K562 (cell line): ENCODE measurements around the gene UBE2V1. TPM values are rescaled to one million over a fixed set of nuclear protein-coding genes. Genes with fewer than 3 reads are reported as not detected.

Source experiments
- ATF1 ChIP-seq, 2 experiments: fragments of 450-650 bp in 1 of 2; IDR thresholded peaks; 2 replicates each; pipeline ENCODE4 v1.6.1; 2016; ENCODE audit warnings: missing compliant biosample characterization in 1 of 2, missing genetic modification characterization in 1 of 2
- ATF6 ChIP-seq: sonication (generic); formaldehyde crosslinking; IDR thresholded peaks from 2 replicates; pipeline ENCODE4 v1.4.0; 2020; ENCODE audit warnings: mild to moderate bottlenecking, missing genetic modification reagents
- CC2D1A ChIP-seq: fragments of 450-650 bp; IDR thresholded peaks from 2 replicates; pipeline ENCODE4 v1.6.1; 2017; ENCODE audit warnings: mild to moderate bottlenecking
- CREB3 ChIP-seq: fragments of 450-650 bp; conservative IDR thresholded peaks from 2 replicates; pipeline ENCODE4 v1.6.1; 2016; ENCODE audit warnings: missing genetic modification characterization, low read depth, mild to moderate bottlenecking, missing compliant biosample characterization, moderate library complexity
- DMBX1 ChIP-seq: fragments of 250-450 bp; sonication (Bioruptor Pico); IDR thresholded peaks from 2 replicates; pipeline ENCODE4 v1.8.0; 2022; ENCODE audit warnings: inconsistent platforms, mild to moderate bottlenecking, moderate library complexity, borderline replicate concordance
- ESRRA ChIP-seq: fragments of 450-650 bp; IDR thresholded peaks from 2 replicates; pipeline ENCODE4 v1.6.1; 2014; ENCODE audit warnings: low read depth, mild to moderate bottlenecking, moderate library complexity, borderline replicate concordance
- ILK ChIP-seq: fragments of 450-650 bp; IDR thresholded peaks from 2 replicates; pipeline ENCODE4 v1.6.1; 2016; ENCODE audit warnings: missing genetic modification characterization, low read depth, mild to moderate bottlenecking, missing compliant biosample characterization, moderate library complexity, borderline replicate concordance
- KDM5B ChIP-seq: fragments of 200-600 bp; sonication (generic); IDR thresholded peaks from 2 replicates; pipeline ENCODE4 v1.6.1; 2012; ENCODE audit warnings: low read depth, mild to moderate bottlenecking, moderate library complexity, low read length, control low read depth, inconsistent platforms; ENCODE audit not compliant: insufficient replicate concordance
- MYNN ChIP-seq, 2 experiments: sonication (generic); formaldehyde crosslinking in 1 of 2; IDR thresholded peaks; 2 replicates each; pipeline versions ENCODE4 v1.5.0 to v1.6.1; 2016 to 2020; ENCODE audit warnings: antibody characterized with exemption in 1 of 2, missing genetic modification reagents in 1 of 2
- POLR2B ChIP-seq: fragments of 450-650 bp; IDR thresholded peaks from 2 replicates; pipeline ENCODE4 v1.6.1; 2018; ENCODE audit warnings: low read depth; ENCODE audit not compliant: partially characterized antibody
- TBP ChIP-seq: optimal IDR thresholded peaks from 2 replicates; pipeline ENCODE3; 2011; ENCODE audit warnings: low read depth, low read length, improper control_type of control experiment
- TCFL5 ChIP-seq: fragments of 250-450 bp; sonication (Bioruptor Pico); conservative IDR thresholded peaks from 2 replicates; pipeline ENCODE4 v1.6.1; 2021; ENCODE audit warnings: mild to moderate bottlenecking, moderate library complexity, matching md5 sums
- YY1 ChIP-seq, 3 experiments: IDR thresholded peaks; 2 replicates each; pipeline ENCODE4 v1.6.1; 2011; ENCODE audit warnings: low read length in 2 of 3, mild to moderate bottlenecking in 2 of 3, moderate library complexity in 2 of 3, borderline replicate concordance in 1 of 3, control low read depth in 1 of 3, low read depth in 1 of 3; ENCODE audit not compliant: insufficient read depth in 3 of 3, insufficient replicate concordance in 2 of 3, control insufficient read depth in 1 of 3, insufficient read length in 1 of 3; ENCODE audit errors: extremely low read depth in 1 of 3
- ZBTB11 ChIP-seq, 3 experiments: fragments of 200-800 bp in 1 of 3; fragments of 250-450 bp in 1 of 3; fragments of 450-650 bp in 1 of 3; sonication (Bioruptor Pico) in 1 of 3; sonication (Bioruptor generic) in 1 of 3; formaldehyde crosslinking in 1 of 3; IDR thresholded peaks; 2 replicates each; pipeline versions ENCODE4 v1.6.1 to v1.8.0; 2016 to 2022; ENCODE audit warnings: mild to moderate bottlenecking in 2 of 3, missing genetic modification characterization in 2 of 3, missing compliant biosample characterization in 1 of 3, moderate library complexity in 1 of 3
- ZNF79 ChIP-seq: fragments of 250-450 bp; sonication (Bioruptor Pico); IDR thresholded peaks from 2 replicates; pipeline ENCODE4 v1.4.0; 2020; ENCODE audit warnings: low read depth, mild to moderate bottlenecking, moderate library complexity
- polyA plus RNA-seq, 8 experiments: library from polyadenylated mRNA; depleted of rRNA in 4 of 8; stranded (reverse) in 5 of 8; unstranded in 3 of 8; fragments of >200 nt; fragmentation: Nextera tagmentation in 2 of 8; fragmentation: Illumina TruSeq in 1 of 8; extraction: Ambion mirVana in 2 of 8; extraction: Trizol in 1 of 8; gene quantifications; 2 replicates each; pipeline versions ENCODE4 v1.2.1 to v1.2.3, GENCODE V29; 2011 to 2014; ENCODE audit warnings: inconsistent platforms in 1 of 8, missing spikeins in 1 of 8
- total RNA-seq, 7 experiments: library from RNA; depleted of rRNA in 6 of 7; stranded (reverse); fragments of >200 nt in 6 of 7; fragmentation: Illumina TruSeq in 2 of 7; extraction: Trizol in 2 of 7; gene quantifications; 2 replicates each; pipeline versions ENCODE4 v1.2.1 to v1.2.3, GENCODE V29; 2011 to 2021; ENCODE audit warnings: low replicate concordance in 1 of 7

The UBE2V1 gene
- total and polyA plus RNA-seq, 9 of the 15 experiments (the other 6 are each of a cell fraction or from before 2014, with no cell fraction given) = 93.0 to 357 (median 119) TPM

GRCh38 chr20:50146732-50147662 lies 34.0 kb upstream of the UBE2V1 start (continued):
- TF ChIP-seq DMBX1 (peak; percentile 76), YY1 (IDR thresholded peaks at IDR 0.05; ENCODE audit: borderline replicate concordance in 1 of 3, control insufficient read depth in 1 of 3, extremely low read depth in 1 of 3, insufficient read depth in 3 of 3, insufficient read length in 1 of 3, insufficient replicate concordance in 2 of 3, low read depth in 1 of 3, low read length in 2 of 3) (peak; percentile 48 to 88 (median 73)), ATF1 (CRISPR knock-in tag; IDR thresholded peaks at IDR 0.05) (no peak), ATF1 (tag; IDR thresholded peaks at IDR 0.05) (peak; percentile 36; the same call in 1 of the 2 replicates), POLR2B (no peak), ESRRA (0 out of 2 replicates have a peak, but pooled peaks have one; percentile 36), ILK (tag) (no peak), KDM5B (peak; percentile 66), TBP (peak; percentile 27), CC2D1A (no peak), MYNN (IDR thresholded peaks at IDR 0.05) (no peak), MYNN (CRISPR knock-in tag; IDR thresholded peaks at IDR 0.05) (no peak), ATF6 (CRISPR knock-in tag) (no peak), TCFL5 (CRISPR knock-in tag) (0 out of 2 replicates have a peak, but pooled peaks have one; percentile 5), ZNF79 (CRISPR knock-in tag) (0 out of 2 replicates have a peak, but pooled peaks have one; percentile 17), ZBTB11 (CRISPR knock-in tag; IDR thresholded peaks at IDR 0.05) (peak in 1 of 3 experiments; percentile 61; a peak in 1 of 6 replicates), CREB3 (tag) (peak; percentile 53; the same call in 1 of the 2 replicates)
